Measurements from ENCODE around the gene PDIK1L.

PDIK1L gene

DNA sequence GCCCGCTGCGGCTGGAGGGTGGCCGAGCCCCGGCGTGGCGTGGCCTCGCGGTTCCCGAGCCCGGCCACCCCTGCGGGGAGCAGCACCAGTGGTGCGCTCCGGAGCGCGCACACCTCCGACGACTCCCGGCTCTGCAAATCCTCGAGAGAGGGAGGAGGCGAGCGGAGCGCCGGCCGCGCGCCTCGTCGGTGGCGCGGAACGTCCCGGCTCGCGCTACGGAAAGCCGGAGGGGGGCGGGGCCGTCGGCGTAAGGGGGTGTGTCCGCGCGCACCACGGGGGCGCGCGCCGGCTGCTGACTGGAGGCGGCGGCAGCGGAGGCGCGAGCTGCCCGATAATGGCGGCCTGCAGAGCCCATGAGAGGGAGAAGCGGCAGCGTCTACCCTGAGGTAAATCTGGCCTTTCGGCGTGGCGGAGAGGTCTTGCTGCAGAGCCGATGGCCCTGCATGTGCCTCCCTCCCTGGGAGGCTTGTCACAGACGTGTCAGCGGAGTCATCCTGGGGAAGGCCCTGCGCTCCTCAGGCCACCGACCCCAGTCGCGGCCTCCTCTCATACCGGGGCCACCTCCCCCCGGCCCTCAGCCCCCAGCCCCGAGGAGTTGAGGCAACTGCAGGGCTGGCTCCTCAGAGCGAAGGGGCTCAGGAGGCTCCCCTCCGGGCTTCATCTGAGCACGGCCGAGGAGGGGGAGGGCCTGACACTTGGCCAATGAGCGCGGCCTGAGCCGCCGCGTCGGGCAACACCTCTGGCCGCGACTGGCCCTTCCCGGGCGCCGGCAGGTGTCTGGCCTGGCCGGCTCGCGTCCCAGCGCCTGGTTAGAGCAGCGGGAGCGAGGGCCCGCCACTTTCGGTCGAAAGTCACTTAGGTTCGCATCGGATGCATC lies at the start of gene PDIK1L:
TSS of gene PDIK1L (plus strand) at position 295 of the 877 bp plus-strand sequence. CDS start 2,485 bp downstream, outside the sequence.
- DNase-seq (ENCODE audit: low read depth in 2 of 2), result peak; percentile 81 to 91

GRCh38 chr1:26064553-26064952 lies 47.1 kb upstream of the PDIK1L start:
- DNase-seq (ENCODE audit: low read depth in 2 of 2), result no peak

DNA sequence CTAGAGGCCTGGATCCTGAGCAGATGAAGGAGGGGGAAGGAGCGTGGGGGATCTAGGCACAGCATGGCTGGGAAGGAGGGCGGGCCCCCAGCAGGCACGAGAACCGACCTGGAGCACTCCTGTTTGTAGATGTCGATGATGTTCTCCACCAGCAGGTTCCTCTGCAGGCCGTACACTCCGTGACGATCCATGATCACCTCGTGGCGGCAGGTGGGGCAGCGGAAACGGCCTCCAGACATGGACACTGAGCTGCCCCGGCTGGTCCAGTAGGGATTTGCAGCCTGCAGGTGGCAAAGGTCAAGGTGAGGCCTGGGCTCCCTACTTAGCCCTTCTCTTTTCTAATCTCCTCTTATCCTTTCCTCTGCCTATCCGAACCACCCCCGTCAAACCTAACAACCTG lies 45.5 kb upstream of the PDIK1L start:
- DNase-seq (ENCODE audit: low read depth in 2 of 2), result no peak

GRCh38 chr1:26066857-26067256 lies 44.8 kb upstream of the PDIK1L start:
- DNase-seq (ENCODE audit: low read depth in 2 of 2), result no peak

DNA sequence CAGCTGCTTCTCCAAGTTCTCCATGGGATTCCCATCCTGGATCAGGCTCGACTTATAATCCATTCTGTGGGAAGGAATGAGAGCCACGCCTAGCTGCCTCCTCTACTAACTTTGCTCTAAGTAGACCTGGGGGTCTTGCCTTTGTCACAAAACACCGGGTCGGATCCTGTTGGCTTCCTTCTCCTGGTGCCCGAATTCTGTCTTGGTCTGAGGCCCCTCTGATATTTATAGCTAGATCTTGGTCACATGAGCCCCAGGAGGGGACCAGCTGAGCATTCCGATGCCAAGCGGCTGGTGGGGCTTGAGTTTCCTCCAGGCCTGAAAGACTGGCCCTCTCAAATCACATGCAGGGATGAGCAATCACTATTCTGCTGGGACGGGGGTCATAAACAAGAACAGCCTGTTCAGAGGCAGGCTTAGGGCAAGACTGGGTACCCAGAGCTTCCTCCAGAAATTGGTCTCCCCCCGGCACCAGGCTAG lies 44.2 kb upstream of the PDIK1L start, which contains the start of gene TRIM63:
TSS of gene TRIM63 (minus strand) at position 199 of the 480 bp plus-strand sequence. CDS start at position 63, 136 bp downstream.
- no peak for DNase-seq (ENCODE audit: low read depth in 2 of 2)

- DNase-seq (ENCODE audit: low read depth in 2 of 2), result no peak
Measured at GRCh38 chr1:26069941-26070295, 41.7 kb upstream of the PDIK1L start.

DNA sequence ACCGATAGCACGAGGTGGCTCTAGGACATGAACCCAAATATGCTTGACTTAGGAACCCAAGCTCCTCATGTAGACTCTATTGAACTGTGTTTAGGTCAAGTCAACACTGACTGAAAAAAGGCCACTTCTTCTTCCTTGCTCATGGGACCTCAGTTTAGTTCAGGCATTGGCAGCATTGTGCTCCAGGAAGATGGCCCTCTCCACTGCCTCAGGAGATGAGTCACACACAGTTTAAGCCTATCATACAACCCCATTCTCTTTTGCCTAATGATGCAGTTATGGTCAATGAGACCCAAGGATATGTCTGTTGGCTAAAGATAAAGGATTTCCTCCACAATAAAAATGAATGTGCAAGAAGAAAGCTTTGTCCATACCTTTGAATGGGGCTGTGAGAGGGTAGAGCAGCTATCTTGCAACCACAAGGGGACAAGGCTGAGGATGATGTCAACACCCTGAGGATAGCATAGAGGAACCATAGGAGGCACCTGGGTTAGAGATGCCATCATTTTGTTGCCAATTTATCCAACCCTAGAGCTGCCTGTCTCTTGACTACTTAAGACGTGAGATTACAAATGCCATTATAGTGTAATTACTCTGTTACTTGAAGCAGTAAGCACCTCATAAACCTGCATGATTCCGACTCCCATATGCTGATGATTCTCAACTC lies 41.2 kb upstream of the PDIK1L start:
- no peak for DNase-seq (ENCODE audit: low read depth in 2 of 2)

DNA sequence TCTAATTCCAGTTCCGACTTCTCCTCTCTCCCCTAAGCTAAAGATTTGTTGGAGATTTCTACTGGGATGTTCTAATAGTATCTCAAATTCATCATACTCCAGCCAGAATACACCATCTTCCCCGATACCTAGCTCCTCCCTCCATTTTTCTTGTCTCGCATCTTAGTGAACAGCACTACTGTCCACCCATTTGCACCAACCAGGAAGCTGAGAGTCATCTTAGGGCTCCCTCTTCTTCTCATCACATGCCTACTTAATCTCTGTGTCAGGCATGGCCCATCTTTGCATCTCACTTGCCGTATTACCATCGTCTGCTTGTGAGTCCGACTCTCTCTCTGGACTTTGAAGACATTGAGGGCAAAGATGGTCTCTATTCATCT lies 40.7 kb upstream of the PDIK1L start:
- DNase-seq (ENCODE audit: low read depth in 2 of 2), result no peak

GRCh38 chr1:26072305-26072704 lies 39.3 kb upstream of the PDIK1L start:
- no peak for DNase-seq (ENCODE audit: low read depth in 2 of 2)

- DNase-seq (ENCODE audit: low read depth in 2 of 2), result no peak
Measured at GRCh38 chr1:26075421-26076144, 36.0 kb upstream of the PDIK1L start.

DNA sequence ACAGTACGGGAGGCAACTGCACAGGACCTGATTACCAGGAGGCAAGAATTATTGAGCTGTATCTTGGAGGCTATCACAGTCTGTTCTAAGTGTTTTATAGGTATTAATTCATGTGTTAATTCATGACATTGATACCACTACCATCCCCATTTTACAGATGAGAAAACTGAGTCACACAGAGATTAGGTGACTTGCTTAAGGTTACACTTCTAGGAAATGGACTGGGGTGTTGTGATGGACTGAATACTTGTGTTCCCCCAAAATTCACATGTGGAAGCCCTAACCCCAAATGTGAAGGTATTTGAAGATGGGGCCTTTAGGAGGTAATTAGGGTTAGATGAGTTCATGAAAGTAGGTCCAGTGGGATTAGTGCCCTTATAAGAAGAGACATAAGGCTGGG lies 34.1 kb upstream of the PDIK1L start:
- no peak for DNase-seq (ENCODE audit: low read depth in 2 of 2)

DNA sequence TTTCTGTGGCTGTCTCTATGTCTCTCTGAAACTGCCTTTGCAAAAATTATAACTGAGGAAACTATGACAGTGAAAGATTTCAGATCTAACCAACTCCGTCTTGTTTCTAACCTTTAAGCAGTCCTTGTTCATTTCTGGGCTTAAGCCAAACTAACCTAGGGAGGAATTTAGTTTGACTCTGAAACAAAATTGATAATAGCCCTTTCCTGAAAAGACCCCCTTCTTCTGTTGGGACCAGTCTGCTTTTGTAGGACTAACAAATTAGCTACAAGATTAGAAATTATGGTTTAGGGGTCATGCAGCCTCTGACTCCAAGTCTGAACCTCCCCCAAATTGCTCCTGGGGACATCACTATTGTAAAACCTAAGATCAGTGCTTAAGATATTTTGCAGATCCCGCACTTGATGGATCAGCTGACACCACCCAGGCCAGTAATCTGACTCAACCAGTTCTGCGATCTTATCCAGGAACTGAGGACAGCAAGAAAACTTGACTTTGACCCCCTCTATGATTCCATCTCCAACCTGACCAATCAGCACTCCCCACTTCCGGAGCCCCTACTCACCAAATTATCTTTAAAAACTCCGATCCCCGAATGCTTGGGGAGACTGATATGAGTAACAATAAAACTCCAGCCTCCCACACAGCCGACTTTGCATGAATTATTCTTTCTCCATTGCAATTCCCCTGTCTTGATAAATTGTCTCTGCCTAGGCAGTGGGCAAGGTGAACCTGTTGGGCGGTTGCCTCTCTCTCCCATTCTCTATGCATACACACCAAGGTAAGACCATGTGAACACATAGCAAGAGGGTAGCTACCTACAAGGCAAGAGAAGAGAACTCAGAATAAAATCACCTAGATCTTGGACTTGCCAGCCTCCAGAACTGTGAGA lies 33.1 kb upstream of the PDIK1L start:
- no peak for DNase-seq (ENCODE audit: low read depth in 2 of 2)

DNA sequence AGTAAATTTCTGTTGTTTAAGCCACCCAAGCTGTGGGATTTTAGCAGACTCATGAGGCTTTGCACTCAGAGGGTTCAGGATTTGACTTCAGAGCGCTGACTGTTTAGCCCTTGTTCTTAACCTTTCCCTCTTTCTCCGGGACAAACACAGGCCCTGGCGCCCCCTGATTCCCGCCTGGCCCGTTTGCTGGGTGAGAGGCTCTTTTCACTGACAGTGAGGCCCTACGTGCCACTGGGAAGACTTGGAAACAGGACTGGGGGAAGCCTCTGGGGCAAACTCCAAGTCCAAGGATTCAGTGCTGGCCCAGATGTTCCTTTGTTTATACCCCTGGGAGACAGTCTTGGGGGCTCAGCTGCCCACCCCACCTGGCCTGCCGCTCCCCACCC lies 32.5 kb upstream of the PDIK1L start:
- DNase-seq (ENCODE audit: low read depth in 2 of 2), result no peak

DNA sequence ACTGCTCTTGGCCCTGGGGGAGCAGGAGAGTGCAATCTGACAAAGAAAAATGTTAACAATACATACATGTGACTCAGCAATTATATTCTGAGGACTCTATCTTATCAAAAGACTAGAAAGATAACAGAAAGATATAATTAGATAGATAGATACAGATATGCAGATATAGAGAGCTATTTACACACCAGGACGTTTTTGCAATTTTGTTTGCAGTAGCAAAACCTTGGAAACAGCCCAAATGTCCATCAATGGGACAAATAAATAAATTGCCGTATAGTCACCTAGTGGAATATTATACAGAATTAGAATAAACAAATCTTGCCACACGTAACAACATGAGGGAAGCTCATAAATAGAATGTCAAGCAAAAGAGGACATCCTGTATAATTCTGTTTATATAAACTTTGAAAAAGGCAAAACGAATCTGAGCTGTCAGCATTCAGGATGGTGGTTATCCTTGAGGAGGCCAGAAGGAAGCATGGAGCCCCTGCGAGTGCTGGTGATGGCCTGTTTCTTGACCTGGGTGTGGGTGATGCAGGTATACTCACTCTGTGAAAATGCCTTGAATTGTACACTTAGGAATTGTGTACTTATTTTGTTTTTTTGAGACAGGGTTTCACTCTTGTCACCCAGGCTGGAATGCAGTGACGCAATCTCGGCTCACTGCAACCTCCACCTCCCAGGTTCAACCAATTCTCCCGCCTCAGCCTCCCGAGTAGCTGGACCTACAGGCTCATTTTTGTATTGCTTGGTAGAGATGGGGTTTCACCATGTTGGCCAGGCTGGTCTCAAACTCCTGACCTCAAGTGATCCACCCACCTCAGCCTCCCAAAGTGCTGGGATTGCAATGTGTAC lies 31.4 kb upstream of the PDIK1L start:
- no peak for DNase-seq (ENCODE audit: low read depth in 2 of 2)

- no peak for DNase-seq (ENCODE audit: low read depth in 2 of 2)
Measured at GRCh38 chr1:26081267-26082019, 30.2 kb upstream of the PDIK1L start.

DNA sequence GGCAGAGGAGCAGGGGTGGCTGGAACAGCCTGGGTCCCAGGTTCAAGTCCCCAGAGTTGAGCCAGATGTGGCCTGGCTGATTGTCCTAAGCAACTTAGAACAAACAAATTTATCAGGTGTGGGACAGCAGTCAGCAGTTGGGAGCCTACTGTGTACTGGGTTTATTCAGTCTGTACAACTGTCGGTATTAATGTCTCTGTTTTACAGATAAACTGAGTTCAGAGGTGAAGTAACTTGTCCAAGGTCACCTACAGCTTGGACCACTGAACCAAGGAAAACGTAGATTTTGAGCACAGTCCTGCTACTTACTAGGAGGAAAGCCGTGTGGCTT lies 29.6 kb upstream of the PDIK1L start:
- no peak for DNase-seq (ENCODE audit: low read depth in 2 of 2)

- no peak for DNase-seq (ENCODE audit: low read depth in 2 of 2)
Measured at GRCh38 chr1:26083208-26083607, 28.4 kb upstream of the PDIK1L start.

DNA sequence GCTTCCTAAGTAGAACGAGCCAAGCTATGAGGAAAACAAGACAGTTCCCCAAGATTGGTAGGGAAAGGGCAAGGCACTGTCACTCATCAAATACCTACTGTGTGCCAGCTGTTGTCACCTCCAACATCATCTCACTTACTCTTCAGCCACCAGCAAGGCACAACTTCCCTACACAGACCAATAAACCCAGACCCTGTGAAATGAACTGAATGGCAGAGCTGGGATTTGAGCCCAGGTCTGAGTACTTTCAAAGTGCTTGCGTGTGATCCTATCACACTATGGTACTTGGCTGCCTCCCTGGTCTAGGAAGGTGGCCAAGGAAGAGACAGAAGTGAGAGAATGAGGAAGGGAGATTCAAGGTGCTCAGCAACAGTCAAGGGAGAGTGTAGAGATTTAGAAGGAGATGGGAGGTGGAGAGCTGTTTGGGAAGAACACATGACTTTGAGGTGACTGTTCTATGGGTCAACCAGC lies 27.5 kb upstream of the PDIK1L start:
- DNase-seq (ENCODE audit: low read depth in 2 of 2), result no peak

- no peak for DNase-seq (ENCODE audit: low read depth in 2 of 2)
Measured at GRCh38 chr1:26084844-26085243, 26.8 kb upstream of the PDIK1L start.

DNA sequence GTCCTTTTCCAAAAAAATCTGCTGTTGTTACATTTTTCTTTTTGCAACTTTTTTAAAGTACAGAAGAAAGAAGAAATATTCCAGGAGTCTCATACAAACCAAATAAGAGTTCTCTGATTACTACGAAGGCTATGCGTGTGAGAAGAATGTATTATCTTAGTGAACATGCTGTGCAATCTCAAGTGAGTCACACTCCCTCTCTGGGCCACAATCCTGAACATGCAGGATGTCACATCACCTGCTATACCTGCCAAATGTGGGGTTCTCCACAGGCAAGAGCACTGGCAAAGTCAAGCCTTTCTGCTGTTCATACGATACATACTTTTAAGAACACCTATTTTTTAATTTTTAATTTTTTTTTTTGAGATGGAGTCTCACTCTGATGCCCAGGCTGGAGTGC lies 22.5 kb upstream of the PDIK1L start:
- no peak for DNase-seq (ENCODE audit: low read depth in 2 of 2)

Measured in stimulated activated CD8-positive, alpha-beta memory T cell treated with anti-CD3 and anti-CD28 coated beads, Interleukin-7, amount 100 ng/mL, for 4 hours (primary cell).